Upper lobe of left lung (tissue), 6 donors: ENCODE measurements around the gene SELENOO. TPM values are rescaled to one million over a fixed set of nuclear protein-coding genes. Genes with fewer than 3 reads are reported as not detected.

Experiments used
- ATAC-seq, 2 donors: fragments of 200-7000 bp; cut with Tn5 transposase; one replicate each; pipeline ENCODE4 v1.9.1; 2022; ENCODE audit warnings: mild to moderate bottlenecking in 2 of 2, moderate library complexity in 2 of 2; ENCODE audit not compliant: low FRiP score in 2 of 2
- DNase-seq, 2 donors: peaks; one replicate each; pipeline ENCODE4 v3.0.0-alpha.2; 2019 to 2020
- H3K27ac ChIP-seq, 4 donors: fragments of 200-600 bp; sonication (generic); one replicate each; pipeline ENCODE4 v1.5.1; 2016 to 2019
- H3K27me3 ChIP-seq, 4 donors: fragments of 200-600 bp; sonication (generic); one replicate each; pipeline ENCODE4 v1.5.1; 2017 to 2019
- H3K36me3 ChIP-seq, 4 donors: fragments of 200-600 bp; sonication (generic); one replicate each; pipeline ENCODE4 v1.5.1; 2016 to 2019
- H3K4me1 ChIP-seq, 4 donors: fragments of 200-600 bp; sonication (generic); one replicate each; pipeline ENCODE4 v1.5.1; 2018 to 2019
- H3K4me3 ChIP-seq, 4 donors: fragments of 200-600 bp; sonication (generic); one replicate each; pipeline ENCODE4 v1.5.1; 2017 to 2019; ENCODE audit warnings: mild to moderate bottlenecking in 2 of 4, moderate library complexity in 1 of 4
- H3K9me3 ChIP-seq, 4 donors: fragments of 200-600 bp; sonication (generic); one replicate each; pipeline ENCODE4 v1.5.1; 2018 to 2019
- CTCF ChIP-seq, 6 experiments: fragments of 450-650 bp in 4 of 6; fragments of 200-600 bp in 2 of 6; sonication (generic) in 2 of 6; IDR thresholded peaks; one replicate each; pipeline ENCODE4 v1.5.1; 2016 to 2019; ENCODE audit warnings: antibody characterized with exemption in 6 of 6
- EP300 ChIP-seq, 4 donors: sonication (generic); formaldehyde crosslinking; IDR thresholded peaks; one replicate each; pipeline ENCODE4 v1.5.1; 2017; ENCODE audit warnings: antibody characterized with exemption in 4 of 4, control low read depth in 2 of 4
- POLR2A ChIP-seq, 4 donors: fragments of 450-650 bp; IDR thresholded peaks; one replicate each; pipeline ENCODE4 v1.5.1; 2016 to 2017; ENCODE audit warnings: antibody characterized with exemption in 4 of 4, mild to moderate bottlenecking in 2 of 4
- POLR2AphosphoS5 ChIP-seq, 2 donors: sonication (generic); formaldehyde crosslinking; IDR thresholded peaks; one replicate each; pipeline ENCODE4 v1.5.1; 2017; ENCODE audit warnings: antibody characterized with exemption in 2 of 2
- WGBS, 2 donors: methylation state at CpG; one replicate each; pipeline ENCODE4 v1.1.5; 2017 to 2018; 5-methylcytosine and 5-hydroxymethylcytosine counted together
- total RNA-seq, 6 donors: library from RNA; depleted of rRNA in 4 of 6; stranded (reverse); fragments of >200 nt in 4 of 6; gene quantifications; one replicate each; pipeline versions ENCODE4 v1.1.0 to v1.2.1, GENCODE V29; 2016 to 2021
- donor health status: DM: no; HTN: no; CAD: no; lungs with moderate emphysema.
- donor health status: DM: no; HTN: yes; CAD: no; lungs with severe emphysema.

SELENOO gene
- total RNA-seq, 6 donors from 2014 or later, result 23.1 to 102 (median 28.9) TPM

DNA sequence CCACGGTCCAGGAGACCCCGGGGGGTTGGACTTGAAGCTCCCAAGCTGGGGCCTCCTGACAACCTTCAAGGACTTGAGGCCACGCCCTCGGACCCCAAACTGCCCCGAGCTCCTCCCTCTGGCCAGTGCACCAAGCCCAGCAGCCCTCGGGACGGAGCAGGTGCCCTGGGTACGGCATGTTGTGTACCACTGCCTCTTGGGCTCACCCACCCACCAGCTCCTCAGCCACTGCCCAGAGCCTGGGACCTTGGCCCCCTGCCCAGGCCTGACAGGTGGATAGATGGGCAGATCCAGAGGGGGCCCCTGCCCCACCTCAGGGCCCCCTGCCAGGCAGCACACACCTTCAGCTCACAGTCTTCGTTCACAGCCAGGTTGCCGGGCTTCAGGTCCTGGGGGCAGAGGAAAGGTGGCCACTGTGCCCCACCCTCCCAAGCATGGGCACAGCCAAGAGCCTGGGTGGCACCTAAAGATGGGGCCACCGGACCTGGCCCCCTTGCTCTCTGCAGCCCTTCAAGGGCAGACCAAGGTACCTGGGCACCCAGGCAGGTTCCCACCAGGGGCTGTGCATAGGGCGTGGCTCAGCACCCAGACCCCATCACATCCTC is 55.5 kb downstream of the SELENOO start:
- H3K4me1 ChIP-seq, result peaks cover 11 to 24% (median 15%) of the 10 kb centered on the region in 4 donors
- no peak for TF ChIP-seq POLR2A (IDR thresholded peaks at IDR 0.05)
- TF ChIP-seq POLR2AphosphoS5 (IDR thresholded peaks at IDR 0.05), result no peak
- no peak for TF ChIP-seq EP300 (IDR thresholded peaks at IDR 0.05)
- TF ChIP-seq CTCF (IDR thresholded peaks at IDR 0.05), result no peak
- H3K4me3 ChIP-seq, result no peak overlapping the region
- H3K27me3 ChIP-seq, result no peaks in the 10 kb centered on the region
- DNase-seq (peak in 1 of 2 donors; percentile 69), ATAC-seq (no peak)
- H3K36me3 ChIP-seq, result peaks cover 0 to 3% (median 0%) of the 10 kb centered on the region in 4 donors
- no peaks in the 10 kb centered on the region for H3K9me3 ChIP-seq
- no peak overlapping the region for H3K27ac ChIP-seq
- 86 to 96% methylated on average over 5 to 9 of the region's 12 CpGs for WGBS, 2 donors

DNA sequence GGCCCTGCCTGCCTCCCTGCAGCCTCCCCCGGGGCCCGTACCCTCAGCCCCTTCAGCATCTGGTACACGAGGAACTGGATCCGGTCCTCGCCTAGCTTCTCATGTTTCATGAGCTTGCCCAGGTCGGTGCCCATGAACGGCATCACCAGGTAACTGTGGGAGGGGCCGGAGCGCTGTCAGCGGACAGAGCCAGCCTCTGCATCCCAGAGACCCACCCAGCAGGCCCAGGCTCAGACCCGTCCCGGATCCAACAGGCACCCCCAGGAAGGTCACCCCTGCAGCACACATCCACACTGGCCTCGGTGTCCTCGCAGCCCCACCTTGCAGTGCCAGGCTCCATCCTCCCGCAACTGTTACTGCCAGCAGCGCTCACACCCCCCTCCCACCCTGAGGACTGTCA is 56.2 kb downstream of the SELENOO start:
- no peak overlapping the region for H3K27ac ChIP-seq
- no peak overlapping the region for H3K4me3 ChIP-seq
- peaks cover 0 to 3% (median 0%) of the 10 kb centered on the region in 4 donors for H3K36me3 ChIP-seq
- DNase-seq (peak in 1 of 2 donors; percentile 66), ATAC-seq (no peak)
- H3K4me1 ChIP-seq, result peaks cover 12 to 24% (median 12%) of the 10 kb centered on the region in 4 donors
- WGBS, 2 donors, result 86% methylated on average over 16 of the region's 16 CpGs; no CpG with 5 or more reads in 1 of the 2 donors
- H3K27me3 ChIP-seq, result peaks cover 0 to 6% (median under 1%) of the 10 kb centered on the region in 4 donors
- TF ChIP-seq EP300 (IDR thresholded peaks at IDR 0.05) (no peak), POLR2AphosphoS5 (IDR thresholded peaks at IDR 0.05) (no peak), POLR2A (IDR thresholded peaks at IDR 0.05) (no peak), CTCF (IDR thresholded peaks at IDR 0.05) (no peak)
- H3K9me3 ChIP-seq, result no peaks in the 10 kb centered on the region

DNA sequence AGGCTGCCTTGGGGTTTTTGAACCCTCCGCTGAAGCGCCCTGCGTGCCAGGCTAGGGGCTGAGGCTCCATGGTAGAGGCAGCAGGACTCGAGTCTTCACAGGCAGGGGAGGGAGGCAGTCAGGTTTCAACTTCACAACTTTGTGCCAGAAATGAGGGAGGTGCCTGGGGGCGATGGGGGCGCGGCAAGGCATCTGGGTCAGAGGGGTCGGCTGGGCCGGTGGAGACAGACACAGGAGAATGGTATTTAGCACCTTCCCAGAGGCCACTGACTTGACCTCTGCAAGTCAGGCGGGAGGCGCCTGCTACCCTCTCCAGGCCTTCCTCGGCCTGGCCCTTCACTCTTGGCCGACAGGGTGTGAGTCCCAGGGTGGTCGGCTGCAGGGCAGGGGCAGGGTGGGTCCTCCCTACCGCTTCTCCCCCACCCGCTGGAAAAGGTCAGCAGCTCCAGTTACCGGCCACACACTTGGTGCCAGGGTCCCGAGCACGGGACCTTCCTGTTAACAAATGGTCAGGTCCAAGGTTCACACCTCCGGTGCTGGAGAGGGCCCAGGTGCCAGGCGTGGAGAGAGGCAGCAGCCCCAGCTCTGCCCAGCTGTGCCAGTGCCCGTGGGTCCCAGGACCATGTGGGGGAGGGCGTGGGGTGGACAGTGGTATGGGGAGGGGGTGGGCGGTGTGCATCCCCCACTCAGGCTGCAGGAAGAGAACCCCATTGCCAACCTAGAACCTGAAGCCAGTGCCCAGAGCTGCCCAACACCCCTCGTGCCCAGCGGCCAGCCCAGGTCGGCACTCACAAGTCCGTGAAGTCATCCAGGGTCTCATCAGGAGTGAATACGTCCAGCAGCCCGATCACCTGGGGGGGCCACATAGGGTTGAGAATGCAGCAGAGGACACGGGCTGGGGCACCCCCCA is 56.9 kb downstream of the SELENOO start:
- WGBS, 2 donors, result 84% methylated on average over 6 to 31 of the region's 31 CpGs
- TF ChIP-seq POLR2AphosphoS5 (IDR thresholded peaks at IDR 0.05), result no peak
- TF ChIP-seq EP300 (IDR thresholded peaks at IDR 0.05), result no peak
- no peak for TF ChIP-seq CTCF (IDR thresholded peaks at IDR 0.05)
- TF ChIP-seq POLR2A (IDR thresholded peaks at IDR 0.05), result no peak
- Histone ChIP-seq H3K27ac (no peak overlapping the region), H3K4me3 (no peak overlapping the region), H3K36me3 (peaks cover 0 to 3% (median 0%) of the 10 kb centered on the region in 4 donors), H3K9me3 (no peaks in the 10 kb centered on the region), H3K27me3 (peaks cover 0 to 13% (median 2%) of the 10 kb centered on the region in 4 donors), H3K4me1 (peaks cover 16 to 28% (median 18%) of the 10 kb centered on the region in 4 donors)
- ATAC-seq, result no peak
- peak in 1 of 2 donors; percentile 72 for DNase-seq

DNA sequence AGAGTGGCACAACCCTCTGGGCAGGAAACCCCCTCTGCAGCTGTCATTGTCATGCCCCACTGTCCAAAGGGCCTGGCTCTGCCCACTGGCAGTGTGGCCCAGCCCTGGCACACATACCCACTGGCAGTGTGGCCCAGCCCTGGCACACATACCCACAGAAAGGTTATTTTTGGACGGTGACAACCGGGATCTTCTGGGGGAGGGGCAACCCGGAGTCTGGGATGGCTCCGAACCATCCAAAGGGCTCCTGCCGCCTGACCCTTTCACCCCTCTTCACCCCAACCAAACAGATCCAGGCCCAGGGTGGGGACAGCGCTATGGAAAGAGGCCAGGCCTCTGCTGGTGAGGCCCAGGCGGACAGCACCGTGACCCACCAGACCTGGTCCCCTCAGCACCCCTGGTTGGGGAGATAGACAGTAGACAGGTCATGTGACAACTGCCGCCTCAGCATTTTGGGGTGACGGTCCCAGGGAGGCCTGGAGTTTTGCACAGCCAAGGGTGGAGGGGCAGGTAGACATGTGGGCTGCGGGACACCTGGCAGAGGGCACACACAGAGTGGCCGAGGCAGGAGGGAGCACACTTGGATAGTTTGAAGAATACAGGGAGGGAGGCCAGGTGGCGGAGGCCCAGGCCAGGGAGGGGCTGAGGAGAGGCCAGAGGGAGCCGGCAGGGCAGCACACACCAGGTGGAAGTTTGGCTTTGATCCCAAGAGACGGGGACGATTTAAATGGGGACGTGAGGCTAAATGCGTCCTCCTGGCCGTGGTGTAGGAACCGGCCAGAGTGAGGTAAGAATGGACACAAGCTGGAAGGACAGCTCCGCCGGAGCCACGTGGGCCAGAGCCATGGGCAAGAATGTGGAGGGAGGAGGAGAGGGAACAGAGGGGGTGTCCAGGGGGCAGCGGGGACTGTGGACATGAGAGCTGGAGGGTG is 57.8 kb downstream of the SELENOO start:
- Histone ChIP-seq H3K27ac (no peak overlapping the region), H3K4me1 (peaks cover 16 to 35% (median 18%) of the 10 kb centered on the region in 4 donors), H3K4me3 (no peak overlapping the region), H3K36me3 (peaks cover 0 to 3% (median 0%) of the 10 kb centered on the region in 4 donors), H3K9me3 (no peaks in the 10 kb centered on the region), H3K27me3 (peaks cover 0 to 13% (median 2%) of the 10 kb centered on the region in 4 donors)
- WGBS, 2 donors, result 87 to 90% methylated on average over 22 to 24 of the region's 24 CpGs
- DNase-seq (peak in 1 of 2 donors; percentile 60), ATAC-seq (no peak)
- TF ChIP-seq POLR2AphosphoS5 (IDR thresholded peaks at IDR 0.05), result no peak
- no peak for TF ChIP-seq POLR2A (IDR thresholded peaks at IDR 0.05)
- no peak for TF ChIP-seq EP300 (IDR thresholded peaks at IDR 0.05)
- TF ChIP-seq CTCF (IDR thresholded peaks at IDR 0.05), result no peak
